Neutrophil (primary cell): ENCODE results near the gene PHPT1.
"Not testable (repeated sequence)": the region's sequence is repeated elsewhere in the genome, so short reads cannot be mapped to it uniquely, and the experiment has no call there.

Source experiments
- H3K27ac ChIP-seq: fragments of 200-600 bp; sonication (generic); 2 replicates; pipeline ENCODE4 v1.5.1; 2016; ENCODE audit warnings: mild to moderate bottlenecking, moderate library complexity
- H3K27me3 ChIP-seq: fragments of 200-600 bp; sonication (generic); 2 replicates; pipeline ENCODE4 v1.6.0; 2016; ENCODE audit warnings: mild to moderate bottlenecking
- H3K36me3 ChIP-seq: fragments of 200-600 bp; sonication (generic); 2 replicates; pipeline ENCODE4 v1.5.1; 2017
- H3K4me1 ChIP-seq, 2 experiments: fragments of 200-600 bp in 1 of 2; sonication (generic) in 1 of 2; 1 replicate in 1 of 2; 2 replicates in 1 of 2; pipeline versions ENCODE4 v1.5.1 to v1.6.1; 2013 to 2016; ENCODE audit warnings: low read depth in 1 of 2, low read length in 1 of 2, mild to moderate bottlenecking in 1 of 2, moderate library complexity in 1 of 2; ENCODE audit not compliant: control insufficient read depth in 1 of 2, insufficient read depth in 1 of 2
- H3K4me3 ChIP-seq, 2 experiments: fragments of 200-600 bp in 1 of 2; sonication (generic) in 1 of 2; 1 replicate in 1 of 2; 2 replicates in 1 of 2; pipeline ENCODE4 v1.5.1; 2013 to 2016; ENCODE audit warnings: low read depth in 1 of 2, low read length in 1 of 2, mild to moderate bottlenecking in 1 of 2, moderate library complexity in 1 of 2
- H3K9me3 ChIP-seq: fragments of 200-600 bp; sonication (generic); 2 replicates; pipeline ENCODE4 v1.5.1; 2016
- CTCF ChIP-seq: fragments of 200-600 bp; sonication (generic); IDR thresholded peaks from 2 replicates; pipeline ENCODE4 v1.5.1; 2016; ENCODE audit warnings: antibody characterized with exemption

Gene PHPT1

GRCh38 chr9:136843801-136844740 lies 5.1 kb upstream of the PHPT1 start:
- Histone ChIP-seq H3K4me1 (peaks cover 41 to 58% of the 10 kb centered on the region in 2 experiments), H3K27me3 (peaks cover 72% of the 10 kb centered on the region), H3K4me3 (peak overlapping the region; percentile 8 to 70), H3K36me3 (peaks cover 25% of the 10 kb centered on the region)
- not testable (repeated sequence) for H3K9me3 ChIP-seq, H3K27ac ChIP-seq
- TF ChIP-seq CTCF = peak; percentile 71

- no peak for TF ChIP-seq CTCF
- H3K9me3 ChIP-seq = no peaks in the 10 kb centered on the region
- H3K27me3 ChIP-seq = peaks cover 74% of the 10 kb centered on the region
- peaks cover 16% of the 10 kb centered on the region for H3K36me3 ChIP-seq
- peaks cover 46 to 62% of the 10 kb centered on the region in 2 experiments for H3K4me1 ChIP-seq
- no peak overlapping the region for H3K4me3 ChIP-seq
- H3K27ac ChIP-seq = no peak overlapping the region
Measured at GRCh38 chr9:136844761-136845464, 4.3 kb upstream of the PHPT1 start.

- Histone ChIP-seq H3K36me3 (peaks cover 9% of the 10 kb centered on the region), H3K27ac (no peak overlapping the region), H3K9me3 (no peaks in the 10 kb centered on the region), H3K4me3 (no peak overlapping the region), H3K4me1 (peaks cover 49 to 65% of the 10 kb centered on the region in 2 experiments), H3K27me3 (peaks cover 74% of the 10 kb centered on the region)
- TF ChIP-seq CTCF = no peak
Measured at GRCh38 chr9:136845465-136846260, 3.5 kb upstream of the PHPT1 start.

- H3K27ac ChIP-seq = no peak overlapping the region
- no peaks in the 10 kb centered on the region for H3K9me3 ChIP-seq
- peaks cover 74% of the 10 kb centered on the region for H3K27me3 ChIP-seq
- H3K36me3 ChIP-seq = no peaks in the 10 kb centered on the region
- H3K4me1 ChIP-seq = peaks cover 49 to 65% of the 10 kb centered on the region in 2 experiments
- no peak for TF ChIP-seq CTCF
- peak overlapping the region; percentile 27 to 100 for H3K4me3 ChIP-seq
Measured at GRCh38 chr9:136846376-136847087, 2.7 kb upstream of the PHPT1 start.
